H1 (cell line): Measurements from ENCODE around the gene ZNF487. TPM values are rescaled to one million over a fixed set of nuclear protein-coding genes. Genes with fewer than 3 reads are reported as not detected.
"Not testable (repeated sequence)": the region's sequence is repeated elsewhere in the genome, so short reads cannot be mapped to it uniquely, and the experiment has no call there.

ENCODE experiments used
- CTCF ChIA-PET: fragments of 300-600 bp; sonication (Branson Sonifier 250); formaldehyde crosslinking; loops from one replicate; lab custom pipeline; 2021; ENCODE audit not compliant: partially characterized antibody; lab: Charles Lee
- POLR2A ChIA-PET: fragments of 300-600 bp; sonication (Branson Sonifier 250); formaldehyde crosslinking; loops from one replicate; lab custom pipeline; 2021; ENCODE audit warnings: inconsistent platforms; ENCODE audit not compliant: partially characterized antibody; lab: Charles Lee
- DNase-seq, 2 experiments: peaks; one replicate each; pipeline versions ENCODE4 v3.0.0 to v3.0.0-alpha.2; 2010 to 2022; ENCODE audit warnings: low spot score in 2 of 2, low read depth in 1 of 2, mixed read lengths in 1 of 2
- FAIRE-seq: peaks from 2 replicates; lab custom pipeline; 2011; peaks lifted over from hg19 to GRCh38; lab: Jason Lieb, UNC
- H2AFZ ChIP-seq: 2 replicates; pipeline ENCODE4 v1.8.1; 2012; ENCODE audit warnings: low read length, inconsistent platforms
- H2AK5ac ChIP-seq: 2 replicates; pipeline ENCODE4 v1.6.1; 2013; ENCODE audit warnings: low read depth, low read length
- H2BK120ac ChIP-seq: replicated peaks from 2 replicates; pipeline ENCODE3; 2013; ENCODE audit warnings: low read depth, low read length, inconsistent platforms
- H2BK12ac ChIP-seq: 2 replicates; pipeline ENCODE4 v1.6.1; 2013; ENCODE audit warnings: low read depth, low read length
- H2BK15ac ChIP-seq: 2 replicates; pipeline ENCODE4 v1.6.1; 2013; ENCODE audit warnings: low read length
- H2BK20ac ChIP-seq: 2 replicates; pipeline ENCODE4 v1.6.1; 2013; ENCODE audit warnings: low read length
- H2BK5ac ChIP-seq: 2 replicates; pipeline ENCODE4 v1.6.1; 2013; ENCODE audit warnings: low read depth, low read length
- H3K14ac ChIP-seq: 2 replicates; pipeline ENCODE4 v1.6.1; 2013; ENCODE audit warnings: inconsistent platforms; ENCODE audit not compliant: insufficient read length
- H3K18ac ChIP-seq: 2 replicates; pipeline ENCODE4 v1.6.1; 2013; ENCODE audit warnings: low read length; ENCODE audit errors: extremely low read depth
- H3K23ac ChIP-seq: 2 replicates; pipeline ENCODE4 v1.6.1; 2013; ENCODE audit warnings: inconsistent platforms; ENCODE audit not compliant: insufficient read length
- H3K23me2 ChIP-seq: 2 replicates; pipeline ENCODE4 v1.6.1; 2013; ENCODE audit warnings: low read depth, low read length
- H3K27ac ChIP-seq: 2 replicates; pipeline ENCODE4 v1.6.1; 2011; ENCODE audit warnings: low read depth, low read length, inconsistent platforms
- H3K27me3 ChIP-seq, 4 experiments: replicated peaks in 1 of 4; 1 replicate in 1 of 4; 2 replicates in 3 of 4; pipeline versions ENCODE4 v1.6.1 to v1.8.1; 2011 to 2013; ENCODE audit warnings: low read length in 3 of 4, mild to moderate bottlenecking in 3 of 4, inconsistent platforms in 2 of 4, mixed read lengths in 2 of 4, moderate library complexity in 1 of 4; ENCODE audit not compliant: control insufficient read depth in 3 of 4, insufficient read depth in 3 of 4; ENCODE audit errors: extremely low read depth in 1 of 4
- H3K36me3 ChIP-seq, 4 experiments: 2 replicates each; pipeline versions ENCODE4 v1.6.1 to v1.8.1; 2011 to 2013; ENCODE audit warnings: mild to moderate bottlenecking in 4 of 4, low read length in 3 of 4, moderate library complexity in 2 of 4, control low read depth in 1 of 4, inconsistent platforms in 1 of 4; ENCODE audit not compliant: insufficient read depth in 4 of 4, control insufficient read depth in 2 of 4
- H3K4ac ChIP-seq: replicated peaks from 2 replicates; pipeline ENCODE3; 2013; ENCODE audit warnings: low read length, low read depth, mixed read lengths, inconsistent platforms; ENCODE audit not compliant: insufficient read length
- H3K4me1 ChIP-seq, 4 experiments: replicated peaks in 1 of 4; 1 replicate in 1 of 4; 2 replicates in 3 of 4; pipeline versions ENCODE4 v1.6.1 to v1.8.1; 2011 to 2013; ENCODE audit warnings: low read length in 3 of 4, inconsistent platforms in 2 of 4, mixed read lengths in 1 of 4; ENCODE audit not compliant: insufficient read depth in 4 of 4, control insufficient read depth in 3 of 4
- H3K4me2 ChIP-seq, 2 experiments: 2 replicates each; pipeline versions ENCODE4 v1.6.1 to v1.8.1; 2011 to 2013; ENCODE audit warnings: low read depth in 2 of 2, low read length in 2 of 2, control low read depth in 1 of 2, inconsistent platforms in 1 of 2, mild to moderate bottlenecking in 1 of 2; ENCODE audit not compliant: insufficient read depth in 1 of 2
- H3K4me3 ChIP-seq, 4 experiments: fragments of 200-600, 300-600 bp in 1 of 4; sonication (generic), shearing (Covaris generic), sonication (Bioruptor Twin) in 1 of 4; 2 replicates each; pipeline versions ENCODE4 v1.5.1 to v1.8.1; 2011 to 2016; ENCODE audit warnings: low read length in 4 of 4, low read depth in 3 of 4, control low read depth in 2 of 4, inconsistent platforms in 2 of 4, mild to moderate bottlenecking in 2 of 4, mixed read lengths in 1 of 4, moderate library complexity in 1 of 4; ENCODE audit not compliant: insufficient read depth in 2 of 4; ENCODE audit errors: extremely low read depth in 1 of 4
- H3K56ac ChIP-seq: replicated peaks from 2 replicates; pipeline ENCODE3; 2013; ENCODE audit warnings: low read depth, mild to moderate bottlenecking, mixed read lengths, low read length, inconsistent platforms; ENCODE audit not compliant: insufficient read length
- H3K79me1 ChIP-seq: 2 replicates; pipeline ENCODE4 v1.6.1; 2013; ENCODE audit warnings: low read depth, low read length, control low read depth
- H3K79me2 ChIP-seq, 2 experiments: 2 replicates each; pipeline versions ENCODE4 v1.6.1 to v1.8.1; 2012 to 2013; ENCODE audit warnings: low read length in 2 of 2, mild to moderate bottlenecking in 2 of 2, inconsistent platforms in 1 of 2; ENCODE audit not compliant: insufficient read depth in 2 of 2, control insufficient read depth in 1 of 2
- H3K9ac ChIP-seq, 4 experiments: replicated peaks in 1 of 4; 1 replicate in 1 of 4; 2 replicates in 3 of 4; pipeline versions ENCODE4 v1.6.1 to v1.8.1; 2011 to 2013; ENCODE audit warnings: low read depth in 3 of 4, low read length in 3 of 4, control low read depth in 2 of 4, mild to moderate bottlenecking in 2 of 4, moderate library complexity in 2 of 4, inconsistent platforms in 1 of 4; ENCODE audit errors: extremely low read depth in 1 of 4
- H3K9me3 ChIP-seq, 2 experiments: 2 replicates each; pipeline versions ENCODE4 v1.6.1 to v1.8.1; 2012 to 2013; ENCODE audit warnings: mild to moderate bottlenecking in 2 of 2, moderate library complexity in 2 of 2, control low read depth in 1 of 2, inconsistent platforms in 1 of 2, low read depth in 1 of 2, low read length in 1 of 2, mixed read lengths in 1 of 2; ENCODE audit not compliant: insufficient read depth in 2 of 2
- H4K20me1 ChIP-seq, 2 experiments: replicated peaks in 1 of 2; 2 replicates each; pipeline versions ENCODE3 to v1.8.1; 2011 to 2013; ENCODE audit warnings: inconsistent platforms in 2 of 2, low read length in 2 of 2, mild to moderate bottlenecking in 1 of 2; ENCODE audit not compliant: insufficient read depth in 2 of 2, control insufficient read depth in 1 of 2
- H4K5ac ChIP-seq: 2 replicates; pipeline ENCODE4 v1.6.1; 2013; ENCODE audit warnings: low read length, low read depth, mixed read lengths, inconsistent platforms; ENCODE audit not compliant: insufficient read length
- H4K8ac ChIP-seq: 2 replicates; pipeline ENCODE4 v1.8.0; 2013; ENCODE audit warnings: mild to moderate bottlenecking, moderate library complexity, low read length, inconsistent platforms; ENCODE audit not compliant: insufficient read depth; ENCODE audit errors: extremely low read depth
- H4K91ac ChIP-seq: replicated peaks from 2 replicates; pipeline ENCODE3; 2013; ENCODE audit warnings: low read length, mixed read lengths, inconsistent platforms; ENCODE audit not compliant: insufficient read length
- CTBP2 ChIP-seq: IDR thresholded peaks from 2 replicates; pipeline ENCODE4 v1.7.0; 2011; ENCODE audit warnings: borderline replicate concordance, mild to moderate bottlenecking, moderate library complexity, mixed read lengths, low read length; ENCODE audit not compliant: insufficient read depth, insufficient read length
- KDM5A ChIP-seq: fragments of 200-600 bp; IDR thresholded peaks from 2 replicates; pipeline ENCODE4 v1.7.1; 2012; ENCODE audit warnings: mild to moderate bottlenecking, low read length, inconsistent platforms, mixed read lengths
- TAF1 ChIP-seq: IDR thresholded peaks from 2 replicates; pipeline ENCODE4 v1.6.1; 2011; ENCODE audit warnings: mild to moderate bottlenecking, low read depth, low read length
- WGBS, 2 experiments: shearing (Covaris generic) in 1 of 2; methylation state at CpG; one replicate each; pipeline versions ENCODE4 v1.1.6 to v1.1.7; 2013 to 2015; ENCODE audit warnings: low lambda C conversion rate in 2 of 2, mixed read lengths in 2 of 2, inconsistent platforms in 1 of 2, low coverage in 1 of 2, missing lambda C conversion rate in 1 of 2; ENCODE audit not compliant: insufficient replicate concordance in 2 of 2, insufficient coverage in 1 of 2, insufficient read length in 1 of 2; ENCODE audit errors: extremely low coverage in 1 of 2, missing lambda C conversion rate in 1 of 2; 5-methylcytosine and 5-hydroxymethylcytosine counted together
- polyA plus RNA-seq, 7 experiments: library from polyadenylated mRNA; depleted of rRNA in 3 of 7; stranded (reverse) in 5 of 7; unstranded in 2 of 7; fragments of >200 nt in 5 of 7; fragments of 200-250 nt in 2 of 7; gene quantifications; 1 replicate in 5 of 7; 2 replicates in 1 of 7; 4 replicates in 1 of 7; pipeline versions ENCODE4 v1.2.1 to v1.2.3, GENCODE V29; 2011 to 2013; ENCODE audit warnings: missing spikeins in 2 of 7, mixed read lengths in 2 of 7
- total RNA-seq: library from RNA; stranded (reverse); fragmentation: NEBNext Ultra II Directional; extraction: Animal tissue kit (Norgen Biotek cat#: 25700); gene quantifications from 2 replicates; pipeline ENCODE4 v1.2.1, GENCODE V29; 2021

Gene ZNF487
- total and polyA plus RNA-seq, 2 of the 8 experiments (the other 6 are each of a cell fraction or from before 2014, with no cell fraction given) = 1.9 to 2.5 TPM

- TF ChIP-seq TAF1 (no peak), CTBP2 (no peak), KDM5A (no peak)
- TF ChIP-seq, all 59 proteins: peak for 0
Measured at GRCh38 chr10:43421519-43421918, 15.4 kb upstream of the ZNF487 start (continued).

DNA sequence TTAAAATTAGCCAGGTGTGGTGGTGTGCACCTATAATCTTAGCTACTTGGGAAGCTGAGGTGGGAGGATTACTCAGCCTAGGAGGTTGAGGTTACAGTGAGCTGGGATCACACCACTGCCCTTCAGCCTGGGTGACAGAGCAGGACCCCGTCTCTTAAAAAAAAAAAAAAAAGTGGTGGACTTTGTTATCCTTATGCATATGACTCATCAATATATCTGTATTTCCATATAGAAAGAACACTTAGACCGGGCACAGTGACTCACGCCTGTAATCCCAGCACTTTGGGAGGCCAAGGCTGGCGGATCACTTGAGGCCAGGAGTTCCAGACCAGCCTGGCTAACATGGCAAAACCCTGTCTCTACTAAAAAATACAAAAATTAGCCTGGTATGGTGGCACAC lies 15.0 kb upstream of the ZNF487 start:
- H3K4me3 ChIP-seq, H3K56ac ChIP-seq, H2BK120ac ChIP-seq, H4K5ac ChIP-seq, H2BK5ac ChIP-seq, H3K4ac ChIP-seq, H3K27ac ChIP-seq, H2AFZ ChIP-seq, H4K20me1 ChIP-seq, H2BK20ac ChIP-seq, H3K23me2 ChIP-seq, H2BK15ac ChIP-seq, H3K9ac ChIP-seq, H3K79me2 ChIP-seq, H3K9me3 ChIP-seq, H4K8ac ChIP-seq, H3K36me3 ChIP-seq, H3K23ac ChIP-seq, H2AK5ac ChIP-seq, FAIRE-seq, H3K4me2 ChIP-seq, H3K27me3 ChIP-seq, H3K4me1 ChIP-seq, H3K79me1 ChIP-seq, H4K91ac ChIP-seq, H2BK12ac ChIP-seq, DNase-seq, H3K18ac ChIP-seq, H3K14ac ChIP-seq, CTCF ChIA-PET: not testable (repeated sequence)
- WGBS, 2 experiments = 94% methylated on average over 4 of the region's 4 CpGs; no CpG with 5 or more reads in 1 of the 2 experiments
- POLR2A ChIA-PET = interaction anchor here (3.7 to 4.7 kb wide), 2 partner anchors 11 to 14 kb away, joined by 23 to 33 read pairs; partner anchors contain the start of gene HNRNPF
